Left kidney (tissue), 2 donors: Measurements from ENCODE around the gene KIF25. TPM values are rescaled to one million over a fixed set of nuclear protein-coding genes. Genes with fewer than 3 reads are reported as not detected.
"Not testable (repeated sequence)": the region's sequence is repeated elsewhere in the genome, so short reads cannot be mapped to it uniquely, and the experiment has no call there.

Source experiments
- DNase-seq: peaks from one replicate; pipeline ENCODE4 v3.0.0-alpha.2; 2013
- polyA plus RNA-seq: library from polyadenylated mRNA; unstranded; fragments of 120-200 nt; gene quantifications from one replicate; pipeline ENCODE4 v1.2.1, GENCODE V29; 2013; ENCODE audit not compliant: insufficient read length

Gene KIF25
- polyA plus RNA-seq, 1 donor = 0.76 TPM

- no peak for DNase-seq
These were observed 1.7 kb upstream of the KIF25 start for GRCh38 chr6:167995731-167996151.

- no peak for DNase-seq
These were observed 859 bp upstream of the KIF25 start for GRCh38 chr6:167996424-167997199.

GRCh38 chr6:167998215-167998614 lies 744 bp downstream of the KIF25 start:
- no peak for DNase-seq

- no peak for DNase-seq
These were observed 2.9 kb downstream of the KIF25 start for GRCh38 chr6:168000198-168001028.

GRCh38 chr6:168001029-168001332 lies 3.5 kb downstream of the KIF25 start:
- no peak for DNase-seq

GRCh38 chr6:168001514-168001913 lies 4.0 kb downstream of the KIF25 start:
- DNase-seq = not testable (repeated sequence)

GRCh38 chr6:168002804-168003203 lies 5.3 kb downstream of the KIF25 start:
- DNase-seq = no peak

- DNase-seq = no peak
These were observed 6.6 kb downstream of the KIF25 start for GRCh38 chr6:168004023-168004422.

GRCh38 chr6:168004945-168005344 lies 7.5 kb downstream of the KIF25 start:
- DNase-seq = no peak

GRCh38 chr6:168005796-168006195 lies 8.3 kb downstream of the KIF25 start:
- DNase-seq = no peak

- DNase-seq = no peak
These were observed 10.3 kb downstream of the KIF25 start for GRCh38 chr6:168007592-168008338.

- no peak for DNase-seq
These were observed 11.9 kb downstream of the KIF25 start for GRCh38 chr6:168009331-168009730.

GRCh38 chr6:168011291-168011690 lies 13.8 kb downstream of the KIF25 start:
- DNase-seq = no peak

- no peak for DNase-seq
These were observed 15.2 kb downstream of the KIF25 start for GRCh38 chr6:168012431-168013249.

GRCh38 chr6:168013250-168013915 lies 15.9 kb downstream of the KIF25 start:
- no peak for DNase-seq

GRCh38 chr6:168014428-168014827 lies 17.0 kb downstream of the KIF25 start:
- DNase-seq = no peak

- no peak for DNase-seq
These were observed 17.5 kb downstream of the KIF25 start for GRCh38 chr6:168015009-168015408.

- peak; percentile 26 for DNase-seq
These were observed 18.2 kb downstream of the KIF25 start for GRCh38 chr6:168015482-168016175.

GRCh38 chr6:168016176-168016620 lies 18.7 kb downstream of the KIF25 start:
- DNase-seq = no peak

- DNase-seq = no peak
These were observed 19.5 kb downstream of the KIF25 start for GRCh38 chr6:168016721-168017525.
